NCI-H1105 treated with DMSO at 0.1 percent for 48 hours (cell line): ENCODE results near the gene UNC13C.

ENCODE experiments used
- DNase-seq: peaks from one replicate; lab custom pipeline; 2025; lab: John Stamatoyannopoulos, UW

UNC13C gene

GRCh38 chr15:54026258-54026657 is 48.0 kb downstream of the UNC13C start:
- DNase-seq: no peak

GRCh38 chr15:54026891-54027290 is 48.6 kb downstream of the UNC13C start:
- DNase-seq: no peak

- no peak for DNase-seq
These were observed 50.8 kb downstream of the UNC13C start for GRCh38 chr15:54029081-54029480.

- DNase-seq: no peak
These were observed 53.8 kb downstream of the UNC13C start for GRCh38 chr15:54032066-54032465.

- no peak for DNase-seq
These were observed 55.2 kb downstream of the UNC13C start for GRCh38 chr15:54033356-54033860.

GRCh38 chr15:54033869-54034458 is 55.7 kb downstream of the UNC13C start:
- no peak for DNase-seq

- DNase-seq: no peak
These were observed 57.4 kb downstream of the UNC13C start for GRCh38 chr15:54035616-54036015.

- DNase-seq: no peak
These were observed 67.2 kb downstream of the UNC13C start for GRCh38 chr15:54045397-54045796.

- DNase-seq: no peak
These were observed 67.9 kb downstream of the UNC13C start for GRCh38 chr15:54046093-54046492.

- DNase-seq: no peak
These were observed 86.1 kb downstream of the UNC13C start for GRCh38 chr15:54064365-54064764.

- no peak for DNase-seq
These were observed 88.2 kb downstream of the UNC13C start for GRCh38 chr15:54066403-54066802.

- DNase-seq: peak; percentile 11
These were observed 104.7 kb downstream of the UNC13C start for GRCh38 chr15:54082836-54083492.

- no peak for DNase-seq
These were observed 105.3 kb downstream of the UNC13C start for GRCh38 chr15:54083501-54083900.

- no peak for DNase-seq
These were observed 105.8 kb downstream of the UNC13C start for GRCh38 chr15:54083991-54084390.

GRCh38 chr15:54088837-54089236 is 110.6 kb downstream of the UNC13C start:
- DNase-seq: no peak

- no peak for DNase-seq
These were observed 111.5 kb downstream of the UNC13C start for GRCh38 chr15:54089776-54090175.

GRCh38 chr15:54091651-54092050 is 113.4 kb downstream of the UNC13C start:
- no peak for DNase-seq

- no peak for DNase-seq
These were observed 116.4 kb downstream of the UNC13C start for GRCh38 chr15:54094661-54095060.

GRCh38 chr15:54097019-54097418 is 118.8 kb downstream of the UNC13C start:
- no peak for DNase-seq

- no peak for DNase-seq
These were observed 120.8 kb downstream of the UNC13C start for GRCh38 chr15:54099010-54099409.

- no peak for DNase-seq
These were observed 123.5 kb downstream of the UNC13C start for GRCh38 chr15:54101664-54102270.

- no peak for DNase-seq
These were observed 124.5 kb downstream of the UNC13C start for GRCh38 chr15:54102704-54103103.

GRCh38 chr15:54109014-54109413 is 130.8 kb downstream of the UNC13C start:
- DNase-seq: no peak
